GM12878 (cell line): ENCODE data around the gene HERC2. TPM values are rescaled to one million over a fixed set of nuclear protein-coding genes. Genes with fewer than 3 reads are reported as not detected.
"Not testable (repeated sequence)": the region's sequence is repeated elsewhere in the genome, so short reads cannot be mapped to it uniquely, and the experiment has no call there.

ENCODE experiments used
- ATAC-seq: fragments of 200-7000 bp; cut with Tn5 transposase; 3 replicates; pipeline ENCODE4 v1.9.1; 2020; ENCODE audit warnings: mild to moderate bottlenecking, moderate library complexity
- BruUV-seq: library from RNA; stranded (reverse); fragments of 400-500 nt; replicated peaks from 2 replicates; lab custom pipeline; 2021; lab: Mats Ljungman, UMichigan
- CTCF ChIA-PET: fragments of 300-600 bp; sonication (Branson Sonifier 250); formaldehyde crosslinking; extraction: SDS; loops from one replicate; lab custom pipeline; 2021; ENCODE audit warnings: inconsistent platforms; lab: Yijun Ruan, JAX
- POLR2A ChIA-PET: fragments of 350-600 bp; formaldehyde crosslinking; extraction: SDS; loops from one replicate; lab custom pipeline; 2021; ENCODE audit warnings: inconsistent platforms; lab: Charles Lee
- RAD21 ChIA-PET: fragments of 300-600 bp; sonication (Branson Sonifier 250); formaldehyde crosslinking; loops from one replicate; lab custom pipeline; 2023; ENCODE audit warnings: antibody characterized with exemption; ENCODE audit not compliant: unreplicated experiment; lab: Charles Lee
- SMC1A ChIA-PET: fragments of 300-600 bp; sonication (Branson Sonifier 250); formaldehyde crosslinking; loops from one replicate; lab custom pipeline; 2023; ENCODE audit not compliant: unreplicated experiment, uncharacterized antibody; lab: Charles Lee
- DNase-seq: peaks from one replicate; pipeline ENCODE4 v3.0.0-alpha.2; 2011; ENCODE audit warnings: low read depth, low spot score
- FAIRE-seq: peaks from 3 replicates; lab custom pipeline; 2011; peaks lifted over from hg19 to GRCh38; lab: Jason Lieb, UNC
- H2AFZ ChIP-seq: 2 replicates; pipeline ENCODE4 v1.6.0; 2011; ENCODE audit warnings: low read depth, low read length, control low read depth; ENCODE audit not compliant: control insufficient read depth
- H3K27ac ChIP-seq: 2 replicates; pipeline ENCODE4 v1.5.1; 2011; ENCODE audit warnings: control low read depth; ENCODE audit not compliant: control insufficient read depth, insufficient read depth
- H3K27me3 ChIP-seq, 2 experiments: replicated peaks in 1 of 2; 2 replicates each; pipeline versions ENCODE4 v1.6.0 to v1.6.1; 2011; ENCODE audit warnings: low read length in 1 of 2; ENCODE audit not compliant: control insufficient read depth in 2 of 2, insufficient read depth in 2 of 2
- H3K36me3 ChIP-seq, 2 experiments: 2 replicates each; pipeline ENCODE4 v1.5.1; 2011; ENCODE audit warnings: low read length in 1 of 2; ENCODE audit not compliant: control insufficient read depth in 2 of 2, insufficient read depth in 2 of 2
- H3K4me1 ChIP-seq: 2 replicates; pipeline ENCODE4 v1.6.1; 2011; ENCODE audit warnings: mild to moderate bottlenecking, low read length, moderate library complexity, mixed read lengths; ENCODE audit not compliant: control insufficient read depth, insufficient read depth
- H3K4me2 ChIP-seq: 2 replicates; pipeline ENCODE4 v1.6.0; 2011; ENCODE audit warnings: control low read depth; ENCODE audit not compliant: control insufficient read depth, insufficient read depth
- H3K4me3 ChIP-seq: fragments of 200-600 bp; sonication (generic); 2 replicates; pipeline ENCODE4 v1.5.1; 2016
- H3K79me2 ChIP-seq: 2 replicates; pipeline ENCODE4 v1.6.0; 2011; ENCODE audit warnings: low read length; ENCODE audit not compliant: control insufficient read depth, insufficient read depth
- H3K9ac ChIP-seq: 2 replicates; pipeline ENCODE4 v1.8.0; 2011; ENCODE audit warnings: low read length, control low read depth, mixed read lengths; ENCODE audit not compliant: control insufficient read depth, insufficient read depth
- H3K9me3 ChIP-seq: replicated peaks from 3 replicates; pipeline ENCODE4 v1.5.1; 2011; ENCODE audit warnings: mild to moderate bottlenecking, low read length; ENCODE audit not compliant: control insufficient read depth, insufficient read depth
- H4K20me1 ChIP-seq: 2 replicates; pipeline ENCODE4 v1.6.0; 2011; ENCODE audit not compliant: control insufficient read depth, insufficient read depth
- WGBS: methylation state at CpG from one replicate; pipeline ENCODE4 v1.1.6; 2016; ENCODE audit warnings: low lambda C conversion rate; ENCODE audit not compliant: insufficient replicate concordance, insufficient coverage; ENCODE audit errors: missing lambda C conversion rate; 5-methylcytosine and 5-hydroxymethylcytosine counted together
- in situ Hi-C: fragments of 300-500 bp; cut with MboI; formaldehyde crosslinking; loops from 9 replicates; pipeline ENCODE4 v1.14.3; 2018; ENCODE audit warnings: mixed read lengths
- intact Hi-C: fragments of 100-400 bp; cut with micrococcal nuclease; formaldehyde crosslinking; loops from one replicate; pipeline ENCODE4 v1.14.2; 2022; ENCODE audit not compliant: unreplicated experiment
- polyA plus RNA-seq, 11 experiments: library from polyadenylated mRNA; depleted of rRNA in 4 of 11; unstranded in 6 of 11; stranded (reverse) in 5 of 11; fragments of >200 nt; fragmentation: Nextera tagmentation in 4 of 11; fragmentation: Illumina TruSeq in 1 of 11; extraction: Ambion mirVana in 4 of 11; extraction: Trizol in 1 of 11; gene quantifications; 1 replicate in 1 of 11; 2 replicates in 10 of 11; pipeline versions ENCODE4 v1.2.1 to v1.2.3, GENCODE V29; 2011 to 2016; ENCODE audit warnings: inconsistent platforms in 2 of 11, missing spikeins in 2 of 11, low read depth in 1 of 11
- total RNA-seq, 4 experiments: library from RNA; depleted of rRNA in 3 of 4; stranded (reverse); fragments of >200 nt in 3 of 4; fragmentation: Illumina TruSeq in 1 of 4; extraction: Trizol in 1 of 4; gene quantifications; 2 replicates each; pipeline versions ENCODE4 v1.2.1 to v1.2.3, GENCODE V29; 2013 to 2021

Gene HERC2
- total and polyA plus RNA-seq, 10 of the 15 experiments (the other 5 are each of a cell fraction or from before 2014, with no cell fraction given): 6.1 to 39.0 (median 24.0) TPM

- H3K9me3 ChIP-seq, SMC1A ChIA-PET, CTCF ChIA-PET, ATAC-seq, POLR2A ChIA-PET, H4K20me1 ChIP-seq, H3K9ac ChIP-seq, H3K4me2 ChIP-seq, H3K27me3 ChIP-seq, FAIRE-seq, H3K4me1 ChIP-seq, H3K36me3 ChIP-seq, intact Hi-C loops, H3K79me2 ChIP-seq, DNase-seq, in situ Hi-C loops, RAD21 ChIA-PET, BruUV-seq: not testable (repeated sequence)
- Histone ChIP-seq H3K4me3 (peak overlapping the region; percentile 71), H2AFZ (0 out of 2 replicates have a peak overlapping the region, but pooled peaks have one; percentile 17), H3K27ac (peak overlapping the region; percentile 48; the same call in 1 of the 2 replicates)
- 0% methylated on average over 13 of the region's 39 CpGs for WGBS
Observed at GRCh38 chr15:28321358-28322078, 461 bp downstream of the HERC2 start.

- H2AFZ ChIP-seq, H3K4me3 ChIP-seq, intact Hi-C loops, H3K79me2 ChIP-seq, H4K20me1 ChIP-seq, H3K36me3 ChIP-seq, H3K9ac ChIP-seq, H3K27me3 ChIP-seq, BruUV-seq, in situ Hi-C loops, H3K27ac ChIP-seq, POLR2A ChIA-PET, CTCF ChIA-PET, FAIRE-seq, H3K4me1 ChIP-seq, DNase-seq, H3K9me3 ChIP-seq, ATAC-seq, RAD21 ChIA-PET, H3K4me2 ChIP-seq, SMC1A ChIA-PET: not testable (repeated sequence)
- WGBS: 100% methylated on average over 1 of the region's 1 CpG
Observed at GRCh38 chr15:28319725-28320124, 2.3 kb downstream of the HERC2 start.

GRCh38 chr15:28318828-28319227 lies 3.2 kb downstream of the HERC2 start:
- RAD21 ChIA-PET, H3K9me3 ChIP-seq, BruUV-seq, DNase-seq, H3K9ac ChIP-seq, H3K36me3 ChIP-seq, H2AFZ ChIP-seq, CTCF ChIA-PET, H3K4me3 ChIP-seq, H4K20me1 ChIP-seq, H3K27ac ChIP-seq, FAIRE-seq, H3K4me1 ChIP-seq, SMC1A ChIA-PET, H3K27me3 ChIP-seq, POLR2A ChIA-PET, H3K4me2 ChIP-seq, intact Hi-C loops, H3K79me2 ChIP-seq, ATAC-seq, in situ Hi-C loops: not testable (repeated sequence)
- WGBS: no CpG with 5 or more reads among the region's 3 CpGs

- 92% methylated on average over 11 of the region's 13 CpGs for WGBS
- H3K9me3 ChIP-seq, RAD21 ChIA-PET, H3K9ac ChIP-seq, intact Hi-C loops, BruUV-seq, SMC1A ChIA-PET, H3K27ac ChIP-seq, DNase-seq, H3K4me2 ChIP-seq, H3K36me3 ChIP-seq, in situ Hi-C loops, H2AFZ ChIP-seq, FAIRE-seq, CTCF ChIA-PET, H3K4me3 ChIP-seq, H3K27me3 ChIP-seq, H4K20me1 ChIP-seq, H3K4me1 ChIP-seq, H3K79me2 ChIP-seq, ATAC-seq, POLR2A ChIA-PET: not testable (repeated sequence)
Observed at GRCh38 chr15:28318122-28318521, 3.9 kb downstream of the HERC2 start.
